Measurements from ENCODE around the gene BTN1A1. TPM values are rescaled to one million over a fixed set of nuclear protein-coding genes. Genes with fewer than 3 reads are reported as not detected.
"Not testable (repeated sequence)": the region's sequence is repeated elsewhere in the genome, so short reads cannot be mapped to it uniquely, and the experiment has no call there.

BTN1A1 gene
- total RNA-seq, 1 experiment from 2014 or later, result not detected

DNA sequence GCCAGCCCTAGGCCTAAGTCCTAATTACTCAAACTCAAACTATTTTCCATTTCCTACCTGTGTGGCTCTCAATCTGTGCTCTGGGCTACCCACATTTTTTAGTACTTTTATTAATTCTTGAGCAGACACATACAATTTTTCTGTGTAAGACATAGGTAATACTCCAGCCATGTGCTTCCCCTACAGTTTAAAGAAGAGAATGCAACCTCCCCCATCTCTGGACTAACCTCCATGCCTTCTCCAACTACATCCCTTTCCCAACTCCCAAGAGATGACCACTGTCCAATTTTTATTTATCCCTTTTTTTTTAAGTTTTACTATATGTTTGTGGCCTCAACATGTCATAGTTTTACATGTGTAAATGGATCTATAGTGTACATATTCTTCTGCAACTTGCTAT is 43.9 kb downstream of the BTN1A1 start:
- intact Hi-C loops (cut with micrococcal nuclease), result no loop called here
- H3K9me3 Mint-ChIP-seq (ENCODE audit: unreplicated experiment), result no peaks in the 10 kb centered on the region
- ChIA-PET POLR2A (no interaction called here), CTCF (interaction anchor here (0.6 kb wide), 1 partner anchor 1152 kb away, joined by 4 read pairs; no protein-coding TSS in a partner anchor)
- no peak overlapping the region for H3K27ac Mint-ChIP-seq (ENCODE audit: low read depth, unreplicated experiment)
- no TSS peak for BruUV-seq (replicated peaks)
- H3K4me3 Mint-ChIP-seq (ENCODE audit: unreplicated experiment), result no peak overlapping the region
- H3K36me3 Mint-ChIP-seq (ENCODE audit: insufficient read depth, unreplicated experiment), result peaks cover 72% of the 10 kb centered on the region
- peak; percentile 41 for DNase-seq (ENCODE audit: unreplicated experiment)
- no peaks in the 10 kb centered on the region for H3K27me3 Mint-ChIP-seq (ENCODE audit: insufficient read depth, unreplicated experiment)
- TF ChIP-seq, protein P1, sequence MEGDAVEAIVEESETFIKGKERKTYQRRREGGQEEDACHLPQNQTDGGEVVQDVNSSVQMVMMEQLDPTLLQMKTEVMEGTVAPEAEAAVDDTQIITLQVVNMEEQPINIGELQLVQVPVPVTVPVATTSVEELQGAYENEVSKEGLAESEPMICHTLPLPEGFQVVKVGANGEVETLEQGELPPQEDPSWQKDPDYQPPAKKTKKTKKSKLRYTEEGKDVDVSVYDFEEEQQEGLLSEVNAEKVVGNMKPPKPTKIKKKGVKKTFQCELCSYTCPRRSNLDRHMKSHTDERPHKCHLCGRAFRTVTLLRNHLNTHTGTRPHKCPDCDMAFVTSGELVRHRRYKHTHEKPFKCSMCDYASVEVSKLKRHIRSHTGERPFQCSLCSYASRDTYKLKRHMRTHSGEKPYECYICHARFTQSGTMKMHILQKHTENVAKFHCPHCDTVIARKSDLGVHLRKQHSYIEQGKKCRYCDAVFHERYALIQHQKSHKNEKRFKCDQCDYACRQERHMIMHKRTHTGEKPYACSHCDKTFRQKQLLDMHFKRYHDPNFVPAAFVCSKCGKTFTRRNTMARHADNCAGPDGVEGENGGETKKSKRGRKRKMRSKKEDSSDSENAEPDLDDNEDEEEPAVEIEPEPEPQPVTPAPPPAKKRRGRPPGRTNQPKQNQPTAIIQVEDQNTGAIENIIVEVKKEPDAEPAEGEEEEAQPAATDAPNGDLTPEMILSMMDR (IDR thresholded peaks at IDR 0.05; ENCODE audit: unreplicated experiment), result peak; percentile 46
- peaks cover 11% of the 10 kb centered on the region for H3K4me1 Mint-ChIP-seq (ENCODE audit: insufficient read depth, unreplicated experiment)

DNA sequence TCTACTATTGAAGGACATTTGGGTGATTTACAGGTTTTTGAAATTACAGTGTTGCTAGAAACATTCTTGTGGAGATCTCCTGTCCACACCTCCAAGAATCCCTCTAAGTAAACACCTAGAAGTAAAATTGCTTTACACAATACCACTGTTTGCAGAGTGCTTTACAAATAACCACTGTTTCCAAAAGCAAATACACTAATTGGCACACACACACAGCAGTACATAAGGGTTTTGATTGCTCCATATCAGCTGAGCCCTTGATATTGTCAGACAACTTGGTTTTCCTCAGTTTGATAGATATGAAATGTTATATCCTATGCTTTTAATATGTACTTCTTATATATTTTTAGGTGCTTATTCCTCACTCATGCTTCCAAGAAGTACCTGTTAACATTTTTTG is 44.4 kb downstream of the BTN1A1 start:
- H3K36me3 Mint-ChIP-seq (ENCODE audit: insufficient read depth, unreplicated experiment), result peaks cover 66% of the 10 kb centered on the region
- intact Hi-C loops (cut with micrococcal nuclease), result no loop called here
- DNase-seq (ENCODE audit: unreplicated experiment), result no peak
- ChIA-PET CTCF (no interaction called here), POLR2A (interaction anchor here (0.7 kb wide), 1 partner anchor 512 kb away, joined by 3 read pairs; no protein-coding TSS in a partner anchor)
- H3K27ac Mint-ChIP-seq (ENCODE audit: low read depth, unreplicated experiment), result no peak overlapping the region
- BruUV-seq (replicated peaks), result no TSS peak
- no peak overlapping the region for H3K4me3 Mint-ChIP-seq (ENCODE audit: unreplicated experiment)
- no peaks in the 10 kb centered on the region for H3K27me3 Mint-ChIP-seq (ENCODE audit: insufficient read depth, unreplicated experiment)
- TF ChIP-seq, protein P1 (IDR thresholded peaks at IDR 0.05; ENCODE audit: unreplicated experiment), result no peak
- H3K4me1 Mint-ChIP-seq (ENCODE audit: insufficient read depth, unreplicated experiment), result peaks cover 11% of the 10 kb centered on the region
- H3K9me3 Mint-ChIP-seq (ENCODE audit: unreplicated experiment), result no peaks in the 10 kb centered on the region

DNA sequence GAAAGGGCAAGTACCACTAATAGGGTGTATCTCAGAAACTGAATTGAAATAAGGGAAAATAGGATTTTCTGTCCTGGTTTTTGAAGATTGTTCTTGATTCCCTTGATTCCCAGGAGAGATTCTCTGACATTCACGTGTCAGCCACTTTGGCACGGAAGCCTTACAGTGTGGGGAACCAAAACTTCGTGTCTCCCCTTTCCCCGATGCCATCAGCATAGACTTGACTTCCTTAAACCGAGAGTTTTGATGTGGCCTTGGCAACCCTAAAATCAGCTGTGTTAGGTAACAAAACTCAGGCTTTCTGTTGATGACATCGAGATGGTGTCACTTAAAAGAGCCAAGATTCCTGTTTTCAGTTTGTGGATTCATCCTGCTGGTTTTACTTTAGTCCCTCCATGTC is 45.5 kb downstream of the BTN1A1 start:
- no peak for DNase-seq (ENCODE audit: unreplicated experiment)
- Mint-ChIP-seq H3K4me3 (ENCODE audit: unreplicated experiment) (no peak overlapping the region), H3K27ac (ENCODE audit: low read depth, unreplicated experiment) (no peak overlapping the region), H3K4me1 (ENCODE audit: insufficient read depth, unreplicated experiment) (peaks cover 2% of the 10 kb centered on the region), H3K9me3 (ENCODE audit: unreplicated experiment) (no peaks in the 10 kb centered on the region), H3K36me3 (ENCODE audit: insufficient read depth, unreplicated experiment) (peaks cover 65% of the 10 kb centered on the region), H3K27me3 (ENCODE audit: insufficient read depth, unreplicated experiment) (no peaks in the 10 kb centered on the region)
- ChIA-PET POLR2A (interaction anchor here (0.8 kb wide), 1 partner anchor 8 kb away, joined by 3 read pairs; no protein-coding TSS in a partner anchor), CTCF (interaction anchor here (0.5 kb wide), 1 partner anchor 23 kb away, joined by 4 read pairs; no protein-coding TSS in a partner anchor)
- no TSS peak for BruUV-seq (replicated peaks)
- intact Hi-C loops (cut with micrococcal nuclease), result no loop called here
- TF ChIP-seq, protein P1 (IDR thresholded peaks at IDR 0.05; ENCODE audit: unreplicated experiment), result no peak

DNA sequence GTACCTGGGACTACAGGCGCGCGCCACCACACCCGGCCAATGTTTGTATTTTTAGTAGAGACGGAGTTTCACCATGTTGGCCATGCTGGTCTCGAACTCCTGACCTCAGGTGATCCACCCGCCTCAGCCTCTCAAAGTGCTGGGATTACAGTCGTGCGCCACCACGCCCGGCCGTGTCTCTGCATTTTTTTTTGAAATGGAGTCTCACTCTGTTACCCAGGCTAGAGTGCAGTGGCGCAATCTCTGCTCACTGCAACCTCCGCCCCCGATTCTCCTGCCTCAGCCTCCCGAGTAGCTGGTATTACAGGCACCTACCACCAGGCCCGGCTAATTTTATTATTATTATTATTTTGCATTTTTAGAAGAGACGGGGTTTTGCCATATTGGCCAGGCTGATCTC is 47.3 kb downstream of the BTN1A1 start:
- H3K9me3 Mint-ChIP-seq (ENCODE audit: unreplicated experiment); intact Hi-C loops (cut with micrococcal nuclease); H3K27ac Mint-ChIP-seq (ENCODE audit: low read depth, unreplicated experiment); DNase-seq (ENCODE audit: unreplicated experiment); H3K4me1 Mint-ChIP-seq (ENCODE audit: insufficient read depth, unreplicated experiment); H3K27me3 Mint-ChIP-seq (ENCODE audit: insufficient read depth, unreplicated experiment); H3K4me3 Mint-ChIP-seq (ENCODE audit: unreplicated experiment); BruUV-seq (replicated peaks): not testable (repeated sequence)
- CTCF ChIA-PET, result interaction anchor here (0.6 to 1.7 kb wide), 2 partner anchors 21 to 205 kb away, joined by 3 to 7 read pairs; no protein-coding TSS in a partner anchor
- POLR2A ChIA-PET, result interaction anchor here (1.2 to 1.9 kb wide), 2 partner anchors 9 to 10 kb away, joined by 5 to 8 read pairs; partner anchors contain the start of gene HMGN4
- H3K36me3 Mint-ChIP-seq (ENCODE audit: insufficient read depth, unreplicated experiment), result peaks cover 48% of the 10 kb centered on the region

All from MCF 10A (cell line).